Astrocyte (in vitro differentiated cells and primary cell): ENCODE measurements around the gene ZBTB38. TPM values are rescaled to one million over a fixed set of nuclear protein-coding genes. Genes with fewer than 3 reads are reported as not detected.

Source experiments
- DNase-seq: peaks from one replicate; pipeline ENCODE4 v3.0.0-alpha.2; 2010; ENCODE audit warnings: low read depth
- FAIRE-seq: peaks from 2 replicates; lab custom pipeline; 2011; peaks lifted over from hg19 to GRCh38; lab: Jason Lieb, UNC
- H2AFZ ChIP-seq: 2 replicates; pipeline ENCODE4 v1.6.0; 2012; ENCODE audit warnings: low read depth, low read length, inconsistent platforms
- H3K27ac ChIP-seq: 2 replicates; pipeline ENCODE4 v1.5.1; 2011; ENCODE audit warnings: low read depth, low read length, inconsistent platforms
- H3K27me3 ChIP-seq: 2 replicates; pipeline ENCODE4 v1.6.0; 2011; ENCODE audit warnings: low read length, inconsistent platforms; ENCODE audit not compliant: insufficient read depth
- H3K36me3 ChIP-seq: 2 replicates; pipeline ENCODE4 v1.5.1; 2011; ENCODE audit warnings: low read length, inconsistent platforms; ENCODE audit not compliant: insufficient read depth
- H3K4me1 ChIP-seq: 2 replicates; pipeline ENCODE4 v1.5.1; 2011; ENCODE audit warnings: low read length, inconsistent platforms; ENCODE audit not compliant: insufficient read depth
- H3K4me2 ChIP-seq: 2 replicates; pipeline ENCODE4 v1.6.0; 2012; ENCODE audit warnings: low read length, inconsistent platforms
- H3K4me3 ChIP-seq: 2 replicates; pipeline ENCODE4 v1.5.1; 2011; ENCODE audit warnings: low read depth, mild to moderate bottlenecking, low read length, inconsistent platforms; ENCODE audit not compliant: insufficient read depth
- H3K79me2 ChIP-seq: 2 replicates; pipeline ENCODE4 v1.6.0; 2012; ENCODE audit warnings: mild to moderate bottlenecking, low read length, inconsistent platforms; ENCODE audit not compliant: insufficient read depth
- H3K9ac ChIP-seq: 2 replicates; pipeline ENCODE4 v1.6.0; 2012; ENCODE audit warnings: mild to moderate bottlenecking, low read length, inconsistent platforms
- H3K9me3 ChIP-seq: 2 replicates; pipeline ENCODE4 v1.5.1; 2012; ENCODE audit warnings: low read depth, mild to moderate bottlenecking, low read length, inconsistent platforms; ENCODE audit not compliant: insufficient read depth
- H4K20me1 ChIP-seq: 2 replicates; pipeline ENCODE4 v1.6.0; 2012; ENCODE audit warnings: low read length, inconsistent platforms; ENCODE audit not compliant: insufficient read depth
- H3K27ac Mint-ChIP-seq: one replicate; pipeline ENCODE4 v1.8.0; 2021; ENCODE audit warnings: mild to moderate bottlenecking, mixed read lengths; ENCODE audit not compliant: unreplicated experiment
- H3K27me3 Mint-ChIP-seq: one replicate; pipeline ENCODE4 v1.8.0; 2021; ENCODE audit warnings: low read depth, mixed read lengths; ENCODE audit not compliant: unreplicated experiment
- H3K36me3 Mint-ChIP-seq: one replicate; pipeline ENCODE4 v1.8.0; 2021; ENCODE audit warnings: low read depth, mixed read lengths; ENCODE audit not compliant: unreplicated experiment
- H3K4me1 Mint-ChIP-seq: one replicate; pipeline ENCODE4 v1.8.0; 2021; ENCODE audit warnings: low read depth, mixed read lengths; ENCODE audit not compliant: unreplicated experiment
- H3K4me3 Mint-ChIP-seq: one replicate; pipeline ENCODE4 v1.8.0; 2021; ENCODE audit warnings: mild to moderate bottlenecking, moderate library complexity, mixed read lengths; ENCODE audit not compliant: unreplicated experiment
- H3K9me3 Mint-ChIP-seq: one replicate; pipeline ENCODE4 v1.8.0; 2021; ENCODE audit warnings: mild to moderate bottlenecking, mixed read lengths; ENCODE audit not compliant: unreplicated experiment
- CTCF ChIP-seq: IDR thresholded peaks from 2 replicates; pipeline ENCODE4 v1.5.1; 2011; ENCODE audit warnings: low read depth, mild to moderate bottlenecking, inconsistent platforms, low read length, moderate library complexity; ENCODE audit not compliant: insufficient read depth
- EZH2 ChIP-seq: IDR thresholded peaks from 2 replicates; pipeline ENCODE4 v1.6.1; 2012; ENCODE audit warnings: mild to moderate bottlenecking, low read length, inconsistent platforms; ENCODE audit not compliant: insufficient read depth
- total RNA-seq: library from RNA; stranded (reverse); gene quantifications from 2 replicates; pipeline ENCODE4 v1.2.1, GENCODE V29; 2021

Gene ZBTB38
- total RNA-seq, 1 donor from 2014 or later = 57.6 TPM

- Mint-ChIP-seq H3K27ac (no peak overlapping the region), H3K36me3 (peaks cover 3% of the 10 kb centered on the region)
Measured at GRCh38 chr3:141326626-141327025, 41.7 kb upstream of the ZBTB38 start.

GRCh38 chr3:141328286-141329166 lies 39.8 kb upstream of the ZBTB38 start:
- Histone ChIP-seq H3K9me3 (no peaks in the 10 kb centered on the region), H3K79me2 (no peaks in the 10 kb centered on the region), H4K20me1 (no peaks in the 10 kb centered on the region), H3K4me2 (no peak overlapping the region), H3K27me3 (no peaks in the 10 kb centered on the region), H3K4me3 (no peak overlapping the region), H2AFZ (no peak overlapping the region), H3K36me3 (no peaks in the 10 kb centered on the region), H3K4me1 (peaks cover 32% of the 10 kb centered on the region), H3K9ac (no peak overlapping the region), H3K27ac (no peak overlapping the region)
- H3K27ac Mint-ChIP-seq = no peak overlapping the region
- FAIRE-seq = no peak
- peaks cover 3% of the 10 kb centered on the region for H3K36me3 Mint-ChIP-seq
- no peak for DNase-seq
- TF ChIP-seq EZH2 (no peak), CTCF (no peak)
- H3K27me3 Mint-ChIP-seq = no peaks in the 10 kb centered on the region
- H3K4me3 Mint-ChIP-seq = no peak overlapping the region
- H3K4me1 Mint-ChIP-seq = peaks cover 44% of the 10 kb centered on the region
- no peaks in the 10 kb centered on the region for H3K9me3 Mint-ChIP-seq

More at GRCh38 chr3:141326626-141327025, 41.7 kb upstream of the ZBTB38 start:
- no peak overlapping the region for H3K27ac ChIP-seq
- Mint-ChIP-seq H3K4me1 (peaks cover 30% of the 10 kb centered on the region), H3K27me3 (no peaks in the 10 kb centered on the region), H3K4me3 (no peak overlapping the region), H3K9me3 (no peaks in the 10 kb centered on the region)
- no peak overlapping the region for H2AFZ ChIP-seq
- H3K9me3 ChIP-seq = no peaks in the 10 kb centered on the region
- peaks cover 13% of the 10 kb centered on the region for H3K4me1 ChIP-seq
- no peak for FAIRE-seq
- H3K36me3 ChIP-seq = no peaks in the 10 kb centered on the region
- TF ChIP-seq EZH2 = no peak
- TF ChIP-seq CTCF = no peak
- no peaks in the 10 kb centered on the region for H4K20me1 ChIP-seq
- H3K27me3 ChIP-seq = no peaks in the 10 kb centered on the region
- H3K9ac ChIP-seq = no peak overlapping the region
- no peak for DNase-seq
- no peaks in the 10 kb centered on the region for H3K79me2 ChIP-seq
- H3K4me3 ChIP-seq = no peak overlapping the region
- H3K4me2 ChIP-seq = no peak overlapping the region

- Histone ChIP-seq H3K9ac (no peak overlapping the region), H3K79me2 (no peaks in the 10 kb centered on the region), H3K4me1 (peaks cover 38% of the 10 kb centered on the region), H3K27me3 (no peaks in the 10 kb centered on the region), H3K4me2 (no peak overlapping the region), H2AFZ (no peak overlapping the region), H3K36me3 (no peaks in the 10 kb centered on the region), H3K9me3 (no peaks in the 10 kb centered on the region), H3K4me3 (no peak overlapping the region), H3K27ac (no peak overlapping the region), H4K20me1 (no peaks in the 10 kb centered on the region)
- peaks cover 3% of the 10 kb centered on the region for H3K36me3 Mint-ChIP-seq
- no peak overlapping the region for H3K4me3 Mint-ChIP-seq
- DNase-seq (no peak), FAIRE-seq (no peak)
- H3K9me3 Mint-ChIP-seq = no peaks in the 10 kb centered on the region
- TF ChIP-seq EZH2 (no peak), CTCF (no peak)
- H3K4me1 Mint-ChIP-seq = peaks cover 58% of the 10 kb centered on the region
- H3K27ac Mint-ChIP-seq = peak overlapping the region; percentile 53
- H3K27me3 Mint-ChIP-seq = no peaks in the 10 kb centered on the region
Measured at GRCh38 chr3:141330235-141330634, 38.1 kb upstream of the ZBTB38 start.
